G401 (cell line): ENCODE data around the gene SLC1A2. TPM values are rescaled to one million over a fixed set of nuclear protein-coding genes. Genes with fewer than 3 reads are reported as not detected.

Source experiments
- DNase-seq: peaks from one replicate; pipeline ENCODE4 v3.0.0-alpha.2; 2015; ENCODE audit warnings: low spot score
- in situ Hi-C: cut with HindIII; loops from 2 replicates; pipeline ENCODE4 v1.10.0; 2016; ENCODE audit warnings: low sequenced_read_pairs, mixed read lengths
- total RNA-seq: library from RNA; depleted of rRNA; stranded (reverse); fragments of >200 nt; shearing (Covaris generic); gene quantifications from 2 replicates; pipeline ENCODE4 v1.2.3, GENCODE V29; 2014

Gene SLC1A2
- total RNA-seq, 1 experiment from 2014 or later: 0.14 TPM

- no peak for DNase-seq
- in situ Hi-C loops: no loop called here
Measured at GRCh38 chr11:35316161-35316560, 103.2 kb downstream of the SLC1A2 start.

GRCh38 chr11:35313760-35314153 is 105.6 kb downstream of the SLC1A2 start:
- in situ Hi-C loops: no loop called here
- no peak for DNase-seq

- DNase-seq: no peak
- in situ Hi-C loops: no loop called here
Measured at GRCh38 chr11:35313066-35313759, 106.1 kb downstream of the SLC1A2 start.

- no peak for DNase-seq
- in situ Hi-C loops: no loop called here
Measured at GRCh38 chr11:35311331-35311730, 108.0 kb downstream of the SLC1A2 start.

- no peak for DNase-seq
- in situ Hi-C loops: no loop called here
Measured at GRCh38 chr11:35308157-35308556, 111.2 kb downstream of the SLC1A2 start.

- DNase-seq: peak; percentile 89
- in situ Hi-C loops: no loop called here
Measured at GRCh38 chr11:35307221-35307621, 112.1 kb downstream of the SLC1A2 start.

- in situ Hi-C loops: no loop called here
- DNase-seq: no peak
Measured at GRCh38 chr11:35305670-35306382, 113.5 kb downstream of the SLC1A2 start.

GRCh38 chr11:35304900-35305460 is 114.4 kb downstream of the SLC1A2 start:
- in situ Hi-C loops: no loop called here

GRCh38 chr11:35304386-35304775 is 115.0 kb downstream of the SLC1A2 start:
- no peak for DNase-seq

More at GRCh38 chr11:35304900-35305460, 114.4 kb downstream of the SLC1A2 start:
- no peak for DNase-seq

GRCh38 chr11:35303596-35304385 is 115.6 kb downstream of the SLC1A2 start:
- in situ Hi-C loops: no loop called here
- DNase-seq: peak; percentile 19

More at GRCh38 chr11:35304386-35304775, 115.0 kb downstream of the SLC1A2 start:
- in situ Hi-C loops: no loop called here

- no peak for DNase-seq
- in situ Hi-C loops: no loop called here
Measured at GRCh38 chr11:35302398-35302797, 117.0 kb downstream of the SLC1A2 start.

- DNase-seq: no peak
- in situ Hi-C loops: no loop called here
Measured at GRCh38 chr11:35298369-35298768, 121.0 kb downstream of the SLC1A2 start.

- in situ Hi-C loops: no loop called here
- DNase-seq: no peak
Measured at GRCh38 chr11:35295751-35296150, 123.6 kb downstream of the SLC1A2 start.

GRCh38 chr11:35293699-35294098 is 125.7 kb downstream of the SLC1A2 start:
- DNase-seq: no peak
- in situ Hi-C loops: no loop called here

GRCh38 chr11:35293035-35293434 is 126.3 kb downstream of the SLC1A2 start:
- in situ Hi-C loops: no loop called here
- no peak for DNase-seq

- in situ Hi-C loops: no loop called here
- DNase-seq: no peak
Measured at GRCh38 chr11:35292279-35292678, 127.1 kb downstream of the SLC1A2 start.

- DNase-seq: no peak
- in situ Hi-C loops: no loop called here
Measured at GRCh38 chr11:35290876-35291275, 128.5 kb downstream of the SLC1A2 start.

GRCh38 chr11:35289821-35290220 is 129.5 kb downstream of the SLC1A2 start:
- no peak for DNase-seq
- in situ Hi-C loops: no loop called here

GRCh38 chr11:35288817-35289541 is 130.4 kb downstream of the SLC1A2 start:
- in situ Hi-C loops: no loop called here
- DNase-seq: no peak
